ENCODE data around the gene TOMM40L. TPM values are rescaled to one million over a fixed set of nuclear protein-coding genes. Genes with fewer than 3 reads are reported as not detected.
A peak's percentile ranks its signal among the peaks of the same experiment; 100 is the strongest.

TOMM40L gene
- total RNA-seq, 1 experiment from 2014 or later, result 6.7 TPM

GRCh38 chr1:161206411-161207140 lies 19.3 kb upstream of the TOMM40L start:
- TF ChIP-seq EZH2 (IDR thresholded peaks at IDR 0.05; ENCODE audit: low read depth), result no peak
- no peak for TF ChIP-seq CTCF (conservative IDR thresholded peaks at IDR 0.05)
- Histone ChIP-seq H3K4me1 (replicated peaks; ENCODE audit: insufficient read depth) (peaks cover 8% of the 10 kb centered on the region), H3K79me2 (ENCODE audit: low read depth) (peaks cover 29% of the 10 kb centered on the region), H3K9me3 (ENCODE audit: insufficient read depth, low read depth) (no peaks in the 10 kb centered on the region), H3K4me3 (no peak overlapping the region), H3K36me3 (ENCODE audit: low read depth) (peaks cover 36% of the 10 kb centered on the region), H2AFZ (no peak overlapping the region), H3K27ac (no peak overlapping the region), H3K9me2 (ENCODE audit: insufficient read depth) (no peaks in the 10 kb centered on the region), H3F3A (ENCODE audit: insufficient read depth, low read depth) (peaks cover 18% of the 10 kb centered on the region; the same call in 1 of the 2 replicates), H4K20me1 (ENCODE audit: insufficient read depth) (no peaks in the 10 kb centered on the region; the same call in 1 of the 2 replicates), H3K27me3 (ENCODE audit: insufficient read depth, low read depth) (no peaks in the 10 kb centered on the region), H3K4me2 (no peak overlapping the region)
- BruUV-seq (replicated peaks), result no TSS peak
- DNase-seq, result no peak
- intact Hi-C loops (cut with micrococcal nuclease; ENCODE audit: unreplicated experiment), result no loop called here
- POLR2A ChIA-PET (ENCODE audit: unreplicated experiment), result interaction anchor here (0.6 kb wide), 1 partner anchor 19 kb away, joined by 5 read pairs; the partner anchor contains the start of gene TOMM40L
- CTCF ChIA-PET, result interaction anchor here (0.5 kb wide), 1 partner anchor 31 kb away, joined by 4 read pairs; the partner anchor contains the start of gene NR1I3

- ChIA-PET CTCF (interaction anchor here (0.5 kb wide), 1 partner anchor 31 kb away, joined by 4 read pairs; the partner anchor contains the start of gene NR1I3), POLR2A (ENCODE audit: unreplicated experiment) (interaction anchor here (0.6 kb wide), 1 partner anchor 18 kb away, joined by 5 read pairs; the partner anchor contains the start of gene TOMM40L)
- Histone ChIP-seq H3K36me3 (ENCODE audit: low read depth) (peaks cover 39% of the 10 kb centered on the region), H3K4me1 (replicated peaks; ENCODE audit: insufficient read depth) (0 out of 2 replicates have a peak, but pooled peaks cover 6% of the 10 kb centered on the region), H3F3A (ENCODE audit: insufficient read depth, low read depth) (peaks cover 18% of the 10 kb centered on the region; the same call in 1 of the 2 replicates), H3K79me2 (ENCODE audit: low read depth) (peaks cover 29% of the 10 kb centered on the region), H3K4me3 (no peak overlapping the region), H3K27ac (no peak overlapping the region), H4K20me1 (ENCODE audit: insufficient read depth) (no peaks in the 10 kb centered on the region; the same call in 1 of the 2 replicates), H3K9me3 (ENCODE audit: insufficient read depth, low read depth) (no peaks in the 10 kb centered on the region), H3K4me2 (no peak overlapping the region), H3K9me2 (ENCODE audit: insufficient read depth) (no peaks in the 10 kb centered on the region), H2AFZ (no peak overlapping the region), H3K27me3 (ENCODE audit: insufficient read depth, low read depth) (no peaks in the 10 kb centered on the region)
- TF ChIP-seq CTCF (conservative IDR thresholded peaks at IDR 0.05), result no peak
- DNase-seq, result no peak
- intact Hi-C loops (cut with micrococcal nuclease; ENCODE audit: unreplicated experiment), result no loop called here
- no TSS peak for BruUV-seq (replicated peaks)
These were observed 18.7 kb upstream of the TOMM40L start for GRCh38 chr1:161207173-161207572.

- TF ChIP-seq CTCF (conservative IDR thresholded peaks at IDR 0.05), result peak; percentile 94
- TF ChIP-seq EZH2 (IDR thresholded peaks at IDR 0.05; ENCODE audit: low read depth), result no peak
- no peaks in the 10 kb centered on the region for H3K4me1 ChIP-seq (replicated peaks; ENCODE audit: insufficient read depth)
- H3F3A ChIP-seq (ENCODE audit: insufficient read depth, low read depth), result peaks cover 10% of the 10 kb centered on the region; the same call in 1 of the 2 replicates
- no peaks in the 10 kb centered on the region for H3K27me3 ChIP-seq (ENCODE audit: insufficient read depth, low read depth)
- no peak overlapping the region for H3K4me2 ChIP-seq
- H3K4me3 ChIP-seq, result no peak overlapping the region
- ChIA-PET CTCF (no interaction called here), POLR2A (ENCODE audit: unreplicated experiment) (no interaction called here)
- H3K9me2 ChIP-seq (ENCODE audit: insufficient read depth), result no peaks in the 10 kb centered on the region
- no TSS peak for BruUV-seq (replicated peaks)
- peak; percentile 43 to 79 for DNase-seq
- H3K9me3 ChIP-seq (ENCODE audit: insufficient read depth, low read depth), result no peaks in the 10 kb centered on the region
- 0 out of 2 replicates have a peak, but pooled peaks cover 4% of the 10 kb centered on the region for H3K79me2 ChIP-seq (ENCODE audit: low read depth)
- no peak overlapping the region for H2AFZ ChIP-seq
- no peaks in the 10 kb centered on the region; the same call in 1 of the 2 replicates for H4K20me1 ChIP-seq (ENCODE audit: insufficient read depth)
- intact Hi-C loops (cut with micrococcal nuclease; ENCODE audit: unreplicated experiment), result loop anchor here (5.0 kb wide), 2 partner anchors 172 to 527 kb away; no protein-coding TSS in a partner anchor
- H3K36me3 ChIP-seq (ENCODE audit: low read depth), result peaks cover 40% of the 10 kb centered on the region
- no peak overlapping the region for H3K27ac ChIP-seq
These were observed 16.0 kb upstream of the TOMM40L start for GRCh38 chr1:161209790-161210409.
